Measurements from ENCODE around the gene PRRC1. TPM values are rescaled to one million over a fixed set of nuclear protein-coding genes. Genes with fewer than 3 reads are reported as not detected.

Gene PRRC1
- total RNA-seq, 4 donors from 2014 or later, result 30.2 to 58.4 (median 44.9) TPM

DNA sequence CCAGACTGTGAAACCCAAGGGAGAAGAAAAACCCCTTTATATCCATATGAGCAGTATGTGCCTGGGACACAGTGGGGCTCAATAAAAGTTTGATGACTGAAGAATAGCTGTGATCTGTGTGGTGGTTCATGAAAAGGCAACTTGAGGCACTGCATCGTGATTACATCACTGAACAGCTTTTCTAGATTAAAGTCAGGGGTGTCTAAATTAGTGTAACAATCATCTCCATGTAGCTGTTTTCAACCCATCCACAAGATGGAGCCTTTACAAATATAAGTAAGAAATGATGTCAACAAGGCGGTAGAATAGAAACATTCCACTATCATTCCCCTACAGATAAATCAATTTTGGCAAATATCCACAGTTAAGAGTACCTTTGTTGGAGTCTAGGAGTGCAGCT is 55.5 kb downstream of the PRRC1 start:
- intact Hi-C loops (cut with DNase I; ENCODE audit: low total_unique reads), result no loop called here
- no peak for TF ChIP-seq POLR2A (IDR thresholded peaks at IDR 0.05)
- TF ChIP-seq, protein P1, sequence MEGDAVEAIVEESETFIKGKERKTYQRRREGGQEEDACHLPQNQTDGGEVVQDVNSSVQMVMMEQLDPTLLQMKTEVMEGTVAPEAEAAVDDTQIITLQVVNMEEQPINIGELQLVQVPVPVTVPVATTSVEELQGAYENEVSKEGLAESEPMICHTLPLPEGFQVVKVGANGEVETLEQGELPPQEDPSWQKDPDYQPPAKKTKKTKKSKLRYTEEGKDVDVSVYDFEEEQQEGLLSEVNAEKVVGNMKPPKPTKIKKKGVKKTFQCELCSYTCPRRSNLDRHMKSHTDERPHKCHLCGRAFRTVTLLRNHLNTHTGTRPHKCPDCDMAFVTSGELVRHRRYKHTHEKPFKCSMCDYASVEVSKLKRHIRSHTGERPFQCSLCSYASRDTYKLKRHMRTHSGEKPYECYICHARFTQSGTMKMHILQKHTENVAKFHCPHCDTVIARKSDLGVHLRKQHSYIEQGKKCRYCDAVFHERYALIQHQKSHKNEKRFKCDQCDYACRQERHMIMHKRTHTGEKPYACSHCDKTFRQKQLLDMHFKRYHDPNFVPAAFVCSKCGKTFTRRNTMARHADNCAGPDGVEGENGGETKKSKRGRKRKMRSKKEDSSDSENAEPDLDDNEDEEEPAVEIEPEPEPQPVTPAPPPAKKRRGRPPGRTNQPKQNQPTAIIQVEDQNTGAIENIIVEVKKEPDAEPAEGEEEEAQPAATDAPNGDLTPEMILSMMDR (IDR thresholded peaks at IDR 0.05), result no peak
- no peak overlapping the region for H3K4me3 ChIP-seq (ENCODE audit: low read depth, poor library complexity, severe bottlenecking)
- no peak for DNase-seq (ENCODE audit: low spot score in 2 of 2)
- WGBS, 2 donors, result 78 to 92% methylated on average over 2 of the region's 2 CpGs

DNA sequence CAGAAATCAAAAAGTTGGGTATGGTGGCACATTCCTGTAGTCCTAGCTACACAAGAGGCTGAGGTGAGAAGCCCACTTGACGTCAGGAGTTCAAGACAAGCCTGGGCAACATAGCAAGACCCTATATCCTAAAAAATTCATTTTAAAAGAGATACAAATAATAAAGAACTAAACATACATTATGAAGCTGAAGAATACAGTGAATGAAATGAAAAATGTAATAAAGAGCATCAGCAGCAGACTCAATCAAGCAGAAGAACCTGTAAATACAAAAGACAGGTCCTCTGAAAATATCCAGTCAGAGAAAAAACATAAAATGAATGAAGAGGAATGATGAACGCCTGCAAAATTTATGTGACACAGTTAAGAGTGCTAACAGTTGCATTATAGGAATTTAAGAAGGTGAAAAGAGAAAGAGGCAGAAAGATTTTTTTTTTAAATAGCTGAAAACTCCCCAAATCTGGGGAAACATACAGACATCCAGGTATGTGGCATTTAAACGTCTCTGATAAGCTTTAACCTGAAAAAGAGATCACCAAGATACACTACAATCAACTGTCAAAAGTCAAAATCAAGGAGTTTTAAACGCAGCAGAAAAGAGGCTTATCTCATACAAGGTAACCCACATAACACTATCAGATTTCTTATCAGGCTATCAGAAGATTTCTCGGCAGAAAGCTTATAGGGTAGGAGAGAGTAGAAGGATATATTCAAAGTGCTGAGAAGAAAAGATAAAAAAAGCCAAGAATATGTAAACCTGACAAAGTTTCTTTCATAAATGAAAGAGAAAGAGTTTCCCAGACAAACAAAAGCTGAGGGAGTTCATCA is 57.6 kb downstream of the PRRC1 start:
- WGBS, 2 donors, result 90 to 93% methylated on average over 5 of the region's 5 CpGs
- H3K4me3 ChIP-seq (ENCODE audit: low read depth, poor library complexity, severe bottlenecking), result no peak overlapping the region
- DNase-seq (ENCODE audit: low spot score in 2 of 2), result no peak
- intact Hi-C loops (cut with DNase I; ENCODE audit: low total_unique reads), result no loop called here
- no peak for TF ChIP-seq POLR2A (IDR thresholded peaks at IDR 0.05)
- TF ChIP-seq, protein P1 (IDR thresholded peaks at IDR 0.05), result no peak

DNA sequence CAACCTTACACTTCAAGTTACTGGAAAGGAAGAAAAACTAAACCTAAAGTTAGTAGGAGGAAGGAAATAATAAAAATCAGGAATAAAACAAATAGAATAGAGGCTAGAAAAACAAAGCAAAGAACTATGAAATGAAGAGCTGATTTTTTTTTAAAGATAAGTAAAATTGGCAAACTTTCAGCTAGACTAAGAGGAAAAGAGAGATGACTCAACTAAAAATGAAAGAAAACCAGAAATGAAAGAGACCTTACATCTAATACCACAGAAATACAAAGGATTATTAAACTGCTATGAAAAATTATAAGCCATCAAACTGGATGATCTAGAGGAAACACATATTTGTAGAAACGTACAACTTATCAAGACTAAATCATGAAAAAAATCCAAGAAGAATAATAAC is 60.0 kb downstream of the PRRC1 start:
- WGBS, 2 donors, result 50 to 61% methylated on average over 1 of the region's 1 CpG
- no peak overlapping the region for H3K4me3 ChIP-seq (ENCODE audit: low read depth, poor library complexity, severe bottlenecking)
- no peak for DNase-seq (ENCODE audit: low spot score in 2 of 2)
- TF ChIP-seq, protein P1 (IDR thresholded peaks at IDR 0.05), result no peak
- TF ChIP-seq POLR2A (IDR thresholded peaks at IDR 0.05), result no peak
- intact Hi-C loops (cut with DNase I; ENCODE audit: low total_unique reads), result no loop called here

DNA sequence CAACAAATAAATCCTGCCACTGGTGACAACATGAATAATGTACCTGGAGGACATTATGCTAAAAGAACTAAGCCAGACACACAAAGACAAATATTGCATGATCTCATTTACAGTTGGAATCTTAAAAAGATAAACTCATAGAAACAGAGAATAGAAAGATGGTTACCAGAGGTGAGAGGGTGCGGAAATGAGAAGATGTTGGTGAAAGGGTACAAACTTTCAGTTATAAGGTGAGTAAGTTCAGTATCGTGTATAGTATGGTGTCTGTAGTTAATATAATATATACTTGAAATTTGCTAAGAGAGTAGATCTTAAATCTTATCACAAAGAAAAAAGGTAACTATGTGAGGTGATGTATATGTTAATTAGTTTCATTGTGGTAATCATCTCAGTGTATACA is 63.3 kb downstream of the PRRC1 start:
- no peak for TF ChIP-seq POLR2A (IDR thresholded peaks at IDR 0.05)
- TF ChIP-seq, protein P1 (IDR thresholded peaks at IDR 0.05), result no peak
- 97% methylated on average over 2 of the region's 2 CpGs for WGBS, 2 donors

DNA sequence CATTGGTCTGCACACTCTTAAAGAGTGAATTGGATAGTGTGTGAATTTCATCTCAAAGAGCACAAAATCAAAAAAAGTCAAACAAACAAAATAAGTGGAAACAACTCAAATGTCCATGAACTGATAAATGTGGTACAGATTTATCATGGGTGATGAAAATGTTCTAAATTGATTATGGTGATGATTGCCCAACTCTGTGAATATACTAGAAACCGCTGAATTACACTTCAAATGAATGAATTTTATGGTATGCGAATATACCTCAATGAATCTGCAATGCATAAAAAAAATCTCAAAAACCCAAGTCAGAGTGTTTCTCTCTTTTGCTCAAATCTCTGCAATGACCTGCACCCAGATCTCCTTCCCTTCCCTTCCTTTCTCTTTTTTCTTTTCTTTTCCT is 64.0 kb downstream of the PRRC1 start:
- intact Hi-C loops (cut with DNase I; ENCODE audit: low total_unique reads), result no loop called here
- no peak for DNase-seq (ENCODE audit: low spot score in 2 of 2)
- WGBS, 2 donors, result 95 to 96% methylated on average over 2 of the region's 2 CpGs
- TF ChIP-seq POLR2A (IDR thresholded peaks at IDR 0.05), result no peak
- TF ChIP-seq, protein P1 (IDR thresholded peaks at IDR 0.05), result no peak
- no peak overlapping the region for H3K4me3 ChIP-seq (ENCODE audit: low read depth, poor library complexity, severe bottlenecking)

More for the DNA sequence above, 63.3 kb downstream of the PRRC1 start:
- intact Hi-C loops (cut with DNase I; ENCODE audit: low total_unique reads), result no loop called here
- H3K4me3 ChIP-seq (ENCODE audit: low read depth, poor library complexity, severe bottlenecking), result no peak overlapping the region
- DNase-seq (ENCODE audit: low spot score in 2 of 2), result no peak
